Muscle of leg (tissue), 11 donors: ENCODE results near the gene ZGPAT. TPM values are rescaled to one million over a fixed set of nuclear protein-coding genes. Genes with fewer than 3 reads are reported as not detected.
"Not testable (repeated sequence)": the region's sequence is repeated elsewhere in the genome, so short reads cannot be mapped to it uniquely, and the experiment has no call there.

ENCODE experiments used
- DNase-seq: peaks from one replicate; pipeline ENCODE4 v3.0.0; 2013
- H3K27ac ChIP-seq: one replicate; pipeline ENCODE4 v1.5.1; 2013; ENCODE audit warnings: mild to moderate bottlenecking, low read length, control low read depth
- H3K27me3 ChIP-seq: one replicate; pipeline ENCODE4 v1.6.1; 2013; ENCODE audit warnings: low read length; ENCODE audit not compliant: control insufficient read depth, insufficient read depth
- H3K36me3 ChIP-seq: one replicate; pipeline ENCODE4 v1.6.1; 2013; ENCODE audit warnings: low read length; ENCODE audit not compliant: control insufficient read depth, insufficient read depth
- H3K4me1 ChIP-seq: one replicate; pipeline ENCODE4 v1.6.1; 2013; ENCODE audit warnings: low read length; ENCODE audit not compliant: control insufficient read depth, insufficient read depth
- H3K4me3 ChIP-seq: one replicate; pipeline ENCODE4 v1.5.1; 2013; ENCODE audit warnings: low read length, control low read depth
- H3K9me3 ChIP-seq: replicated peaks from 2 replicates; pipeline ENCODE4 v1.6.1; 2013; ENCODE audit warnings: low read depth, low read length; ENCODE audit not compliant: control insufficient read depth
- whole genome bisulfite sequencing: methylation state at CpG from one replicate; pipeline ENCODE4 v1.1.5; 2013; ENCODE audit warnings: missing lambda C conversion rate; ENCODE audit not compliant: insufficient coverage; 5-methylcytosine and 5-hydroxymethylcytosine counted together
- polyA plus RNA-seq, 8 donors: library from polyadenylated mRNA; unstranded; fragments of 120-200 nt; gene quantifications; one replicate each; pipeline versions ENCODE4 v1.2.1 to v1.2.3, GENCODE V29; 2013; ENCODE audit warnings: inconsistent platforms in 1 of 8, low replicate concordance in 1 of 8; ENCODE audit not compliant: insufficient read length in 8 of 8, insufficient read depth in 1 of 8
- total RNA-seq: library from RNA; stranded (reverse); fragments of 120-200 nt; gene quantifications from one replicate; pipeline ENCODE4 v1.2.4, GENCODE V29; 2013

The ZGPAT gene
- total and polyA plus RNA-seq, 9 donors: 13.0 to 18.2 (median 16.2) TPM

DNA sequence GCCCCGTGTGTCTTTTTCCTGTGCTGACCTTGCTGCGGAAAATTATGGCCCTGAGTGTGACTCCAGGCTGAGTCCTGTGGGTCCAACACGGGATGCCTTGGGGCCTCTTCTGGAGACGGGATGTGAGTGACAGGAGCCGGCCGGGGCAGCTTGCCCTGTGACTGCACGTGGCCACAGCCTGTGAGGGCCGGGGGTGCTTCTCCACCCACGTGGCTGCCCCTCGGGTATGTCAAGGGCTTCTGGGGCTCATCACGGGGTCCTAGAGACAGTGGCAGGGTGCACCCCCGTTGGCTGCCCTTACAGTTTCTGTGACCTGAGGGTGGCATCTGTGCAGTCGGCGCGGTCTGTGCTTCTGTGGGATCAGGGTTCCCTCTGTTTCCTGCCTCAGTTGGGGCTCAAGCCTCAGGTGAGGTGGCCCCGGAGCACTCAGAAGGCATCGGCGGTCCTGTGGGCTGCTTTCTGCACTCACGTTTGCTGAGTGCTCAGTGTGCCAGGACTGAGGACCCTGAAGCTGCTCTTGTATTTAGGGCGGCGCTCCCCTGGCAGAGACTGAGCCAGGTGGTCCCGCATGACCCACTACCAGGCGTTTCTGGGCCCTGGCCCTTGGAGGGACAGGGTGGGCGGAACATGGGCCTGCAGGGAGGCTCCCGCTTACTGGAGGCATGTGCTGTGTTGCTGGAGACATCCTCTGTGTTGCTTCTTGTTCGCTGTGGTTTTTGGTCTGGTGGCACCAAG is 44.3 kb upstream of the ZGPAT start:
- Histone ChIP-seq H3K9me3 (no peaks in the 10 kb centered on the region), H3K27me3 (no peaks in the 10 kb centered on the region), H3K27ac (no peak overlapping the region), H3K36me3 (peaks cover 73% of the 10 kb centered on the region), H3K4me3 (no peak overlapping the region), H3K4me1 (peaks cover 9% of the 10 kb centered on the region)
- DNase-seq: no peak
- 88% methylated on average over 23 of the region's 26 CpGs for WGBS

- Histone ChIP-seq H3K27ac (no peak overlapping the region), H3K4me3 (no peak overlapping the region), H3K36me3 (peaks cover 76% of the 10 kb centered on the region), H3K9me3 (no peaks in the 10 kb centered on the region), H3K4me1 (peaks cover 3% of the 10 kb centered on the region), H3K27me3 (no peaks in the 10 kb centered on the region)
- WGBS: 83% methylated on average over 18 of the region's 22 CpGs
- no peak for DNase-seq
Observed at GRCh38 chr20:63664143-63664851, 43.5 kb upstream of the ZGPAT start.

DNA sequence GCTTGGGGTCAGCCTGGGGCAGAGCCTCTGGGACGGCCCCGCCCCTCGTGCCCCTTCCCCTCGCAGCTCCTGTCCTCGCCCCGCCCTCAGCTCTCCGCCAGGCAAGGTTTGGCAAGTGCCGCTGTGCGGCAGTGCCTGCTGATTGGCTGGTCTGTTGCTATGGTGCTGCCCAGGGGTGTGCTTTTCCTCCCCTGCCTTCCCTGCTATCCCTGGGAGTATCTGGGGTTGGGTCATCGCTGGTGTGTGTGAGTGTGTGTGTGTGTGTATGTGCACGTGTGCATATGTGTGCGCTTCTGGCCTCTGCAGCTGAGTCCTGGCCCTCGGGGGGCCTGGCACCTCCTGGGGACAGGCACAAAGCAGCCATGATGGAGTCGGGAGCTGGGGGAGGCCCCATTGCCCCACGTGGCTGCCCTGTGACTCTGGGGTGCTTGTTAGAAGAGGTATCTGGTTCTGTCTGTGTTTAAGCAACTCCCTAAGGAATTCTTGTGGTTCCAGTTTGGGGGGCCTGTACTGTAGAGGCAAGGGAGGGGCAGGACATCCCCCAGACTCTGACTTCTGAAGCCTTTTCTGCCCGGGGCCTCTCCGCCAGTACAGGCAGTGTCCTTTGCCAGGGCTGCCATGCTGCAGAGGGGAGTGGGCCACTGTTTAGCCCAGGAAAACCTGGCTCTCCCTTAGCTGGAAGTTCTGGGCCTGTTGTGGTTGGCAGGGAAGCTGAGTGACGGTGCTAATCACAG is 42.8 kb upstream of the ZGPAT start:
- no peaks in the 10 kb centered on the region for H3K27me3 ChIP-seq
- no peak overlapping the region for H3K4me3 ChIP-seq
- no peaks in the 10 kb centered on the region for H3K4me1 ChIP-seq
- WGBS: 64% methylated on average over 10 of the region's 18 CpGs
- H3K9me3 ChIP-seq: no peaks in the 10 kb centered on the region
- no peak overlapping the region for H3K27ac ChIP-seq
- DNase-seq: no peak
- H3K36me3 ChIP-seq: peaks cover 76% of the 10 kb centered on the region

GRCh38 chr20:63665708-63666107 is 42.1 kb upstream of the ZGPAT start:
- no peak overlapping the region for H3K27ac ChIP-seq
- H3K4me1 ChIP-seq: no peaks in the 10 kb centered on the region
- no peak overlapping the region for H3K4me3 ChIP-seq
- H3K27me3 ChIP-seq: no peaks in the 10 kb centered on the region
- no peaks in the 10 kb centered on the region for H3K9me3 ChIP-seq
- peaks cover 75% of the 10 kb centered on the region for H3K36me3 ChIP-seq
- DNase-seq: no peak
- 90% methylated on average over 13 of the region's 14 CpGs for WGBS

DNA sequence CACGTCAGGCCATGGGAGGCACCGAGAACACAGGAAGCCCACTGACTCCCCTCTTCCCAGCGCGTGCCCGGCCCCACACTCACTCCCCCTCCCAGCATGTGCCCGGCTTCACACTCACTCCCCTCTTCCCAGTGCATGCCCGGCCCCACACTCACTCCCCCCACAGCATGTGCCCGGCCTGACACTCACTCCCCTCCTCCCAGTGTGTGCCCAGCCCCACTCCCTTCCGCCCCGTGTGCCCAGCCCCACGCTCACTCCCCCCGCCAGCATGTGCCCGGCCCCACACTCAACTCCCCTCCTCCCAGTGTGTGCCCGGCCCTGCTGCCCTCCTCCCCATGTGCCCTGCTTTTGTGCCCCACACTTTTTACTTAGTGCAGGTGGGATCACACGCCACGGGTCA is 40.0 kb upstream of the ZGPAT start:
- no peak for DNase-seq
- Histone ChIP-seq H3K27me3 (no peaks in the 10 kb centered on the region), H3K4me3 (no peak overlapping the region), H3K9me3 (no peaks in the 10 kb centered on the region), H3K36me3 (peaks cover 68% of the 10 kb centered on the region), H3K27ac (no peak overlapping the region), H3K4me1 (no peaks in the 10 kb centered on the region)
- 92% methylated on average over 16 of the region's 16 CpGs for WGBS

DNA sequence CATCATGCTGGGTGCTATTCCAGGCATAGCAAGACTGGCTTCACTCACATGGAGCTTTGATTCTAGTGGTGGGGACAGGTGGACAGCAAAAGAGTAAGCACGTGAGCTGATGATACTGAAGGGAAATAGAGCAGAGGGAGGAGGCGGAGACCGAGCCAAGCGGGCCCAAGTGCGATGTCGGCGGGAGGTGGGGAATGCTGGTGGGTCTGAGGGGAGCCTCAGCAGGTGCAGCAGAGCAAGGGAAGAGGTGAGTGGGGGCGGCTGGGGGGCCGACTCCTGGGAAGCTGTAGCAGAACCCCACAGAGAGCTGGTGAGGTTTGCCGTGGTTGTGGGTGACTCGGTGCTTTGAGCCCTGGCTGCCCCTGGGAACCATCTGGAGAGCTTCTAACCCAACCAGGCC is 39.5 kb upstream of the ZGPAT start:
- no peaks in the 10 kb centered on the region for H3K4me1 ChIP-seq
- H3K9me3 ChIP-seq: no peaks in the 10 kb centered on the region
- no peaks in the 10 kb centered on the region for H3K27me3 ChIP-seq
- H3K4me3 ChIP-seq: no peak overlapping the region
- peaks cover 63% of the 10 kb centered on the region for H3K36me3 ChIP-seq
- DNase-seq: no peak
- H3K27ac ChIP-seq: no peak overlapping the region
- WGBS: 95% methylated on average over 10 of the region's 11 CpGs

GRCh38 chr20:63671695-63672094 is 36.1 kb upstream of the ZGPAT start:
- not testable (repeated sequence) for H3K27me3 ChIP-seq, H3K9me3 ChIP-seq, H3K4me3 ChIP-seq, H3K27ac ChIP-seq, H3K4me1 ChIP-seq, DNase-seq
- 97% methylated on average over 6 of the region's 12 CpGs for WGBS
- peaks cover 58% of the 10 kb centered on the region for H3K36me3 ChIP-seq

DNA sequence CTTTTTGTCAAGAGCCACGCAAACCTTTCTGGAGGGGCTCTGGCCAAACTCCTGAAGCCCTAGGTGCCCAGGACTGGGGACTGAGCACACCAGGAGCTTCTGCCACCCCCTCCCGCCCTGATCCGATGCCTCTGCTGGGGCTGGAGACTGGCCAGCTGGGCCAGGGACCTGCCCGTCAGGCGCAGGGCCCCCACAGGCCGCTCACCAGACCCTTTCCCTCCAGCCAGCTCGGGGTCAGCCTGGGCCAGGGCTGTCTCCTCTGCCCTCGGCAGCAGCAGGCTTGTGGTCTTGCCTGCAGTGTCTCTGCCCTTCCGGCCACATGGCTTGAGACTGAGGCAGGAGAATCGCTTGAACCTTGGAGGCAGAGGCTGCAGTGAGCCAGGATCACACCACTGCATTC is 35.2 kb upstream of the ZGPAT start:
- 94% methylated on average over 10 of the region's 10 CpGs for WGBS

DNA sequence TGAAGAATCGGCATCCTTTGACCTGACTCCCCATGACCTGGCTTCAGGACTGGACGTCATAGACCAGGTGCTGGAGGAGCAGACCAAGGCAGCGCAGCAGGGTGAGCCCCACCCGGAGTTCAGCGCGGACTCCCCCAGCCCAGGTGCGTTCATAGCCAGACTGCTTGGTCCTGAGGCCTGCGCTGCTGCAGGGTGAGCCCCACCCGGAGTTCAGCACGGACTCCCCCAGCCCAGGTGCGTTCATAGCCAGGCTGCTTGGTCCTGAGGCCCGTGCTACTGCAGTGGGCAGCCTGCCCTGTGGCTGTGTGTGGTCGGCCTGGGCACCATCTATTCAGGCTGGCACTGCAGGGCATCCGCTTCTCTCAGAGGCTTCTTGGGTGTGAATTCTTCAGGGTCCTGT is 33.9 kb upstream of the ZGPAT start:
- H3K4me1 ChIP-seq: no peaks in the 10 kb centered on the region
- peaks cover 53% of the 10 kb centered on the region for H3K36me3 ChIP-seq
- WGBS: 100% methylated on average over 11 of the region's 14 CpGs
- no peaks in the 10 kb centered on the region for H3K9me3 ChIP-seq
- no peak for DNase-seq
- no peaks in the 10 kb centered on the region for H3K27me3 ChIP-seq
- H3K27ac ChIP-seq: no peak overlapping the region
- H3K4me3 ChIP-seq: no peak overlapping the region

More for the DNA sequence above, 35.2 kb upstream of the ZGPAT start:
- no peak overlapping the region for H3K4me3 ChIP-seq
- H3K9me3 ChIP-seq: no peaks in the 10 kb centered on the region
- DNase-seq: no peak
- no peaks in the 10 kb centered on the region for H3K4me1 ChIP-seq
- no peaks in the 10 kb centered on the region for H3K27me3 ChIP-seq
- peaks cover 53% of the 10 kb centered on the region for H3K36me3 ChIP-seq
- H3K27ac ChIP-seq: no peak overlapping the region

- H3K4me1 ChIP-seq: no peaks in the 10 kb centered on the region
- H3K27ac ChIP-seq: no peak overlapping the region
- no peaks in the 10 kb centered on the region for H3K9me3 ChIP-seq
- no peak for DNase-seq
- WGBS: 96% methylated on average over 8 of the region's 20 CpGs
- H3K4me3 ChIP-seq: no peak overlapping the region
- H3K27me3 ChIP-seq: no peaks in the 10 kb centered on the region
- peaks cover 65% of the 10 kb centered on the region for H3K36me3 ChIP-seq
Observed at GRCh38 chr20:63675681-63676368, 32.0 kb upstream of the ZGPAT start.
